Aorta (tissue), 5 donors: ENCODE measurements around the gene TNFRSF19. TPM values are rescaled to one million over a fixed set of nuclear protein-coding genes. Genes with fewer than 3 reads are reported as not detected.

ENCODE experiments used
- ATAC-seq: fragments of 200-7000 bp; cut with Tn5 transposase; one replicate; pipeline ENCODE4 v1.9.1; 2022; ENCODE audit warnings: moderate library complexity; ENCODE audit not compliant: low FRiP score
- DNase-seq, 2 donors: peaks; one replicate each; pipeline ENCODE4 v3.0.0-alpha.2; 2020
- H3K27ac ChIP-seq, 2 donors: one replicate each; pipeline ENCODE4 v1.5.1; 2013; ENCODE audit warnings: low read length in 2 of 2, mild to moderate bottlenecking in 2 of 2, moderate library complexity in 2 of 2, control low read depth in 1 of 2, inconsistent platforms in 1 of 2, low read depth in 1 of 2
- H3K27me3 ChIP-seq, 2 donors: one replicate each; pipeline ENCODE4 v1.6.1; 2013; ENCODE audit warnings: control low read depth in 1 of 2, low read length in 1 of 2, mild to moderate bottlenecking in 1 of 2, moderate library complexity in 1 of 2; ENCODE audit not compliant: insufficient read depth in 2 of 2, control insufficient read depth in 1 of 2
- H3K36me3 ChIP-seq, 2 donors: one replicate each; pipeline ENCODE4 v1.6.1; 2013; ENCODE audit warnings: control low read depth in 1 of 2, low read length in 1 of 2, mild to moderate bottlenecking in 1 of 2; ENCODE audit not compliant: insufficient read depth in 2 of 2, control insufficient read depth in 1 of 2
- H3K4me1 ChIP-seq, 2 donors: one replicate each; pipeline ENCODE4 v1.6.1; 2013; ENCODE audit warnings: low read length in 2 of 2, control low read depth in 1 of 2, mild to moderate bottlenecking in 1 of 2, moderate library complexity in 1 of 2; ENCODE audit not compliant: insufficient read depth in 2 of 2, control insufficient read depth in 1 of 2
- H3K4me3 ChIP-seq, 2 donors: one replicate each; pipeline ENCODE4 v1.5.1; 2013; ENCODE audit warnings: low read length in 2 of 2, control low read depth in 1 of 2, mild to moderate bottlenecking in 1 of 2
- H3K9me3 ChIP-seq: one replicate; pipeline ENCODE4 v1.6.1; 2013; ENCODE audit warnings: mild to moderate bottlenecking, low read length; ENCODE audit not compliant: control insufficient read depth
- WGBS, 2 donors: extraction: QIAGEN DNeasy Blood & Tissue Kit; methylation state at CpG; one replicate each; pipeline ENCODE4 v1.1.7; 2013; 5-methylcytosine and 5-hydroxymethylcytosine counted together
- intact Hi-C, 2 donors: fragments of 100-400 bp; cut with DNase I; formaldehyde crosslinking; loops; one replicate each; pipeline versions ENCODE4 v1.14.2 to v1.15.0; 2022
- polyA plus RNA-seq, 2 donors: library from polyadenylated mRNA; stranded (reverse); fragments of 200-250 nt; gene quantifications; one replicate each; pipeline ENCODE4 v1.2.3, GENCODE V29; 2013
- total RNA-seq, 2 donors: library from RNA; stranded (reverse); fragmentation: NEBNext Ultra II Directional; extraction: Animal tissue kit (Norgen Biotek cat#: 25700); gene quantifications; one replicate each; pipeline ENCODE4 v1.2.1, GENCODE V29; 2021
- donor health status: healthy with polysubstance abuse.
- donor health status: Bipolar disorder and iron deficiency.
- donor health status: DM: no; HTN: no; CAD: no.
- donor health status: DM: no; HTN: no; CAD: no.
- donor health status: DM: yes; HTN: yes; CAD: no.

Gene TNFRSF19
- total and polyA plus RNA-seq, 4 donors = 0.38 to 4.3 (median 1.9) TPM

GRCh38 chr13:23575632-23576031 is 5.4 kb downstream of the TNFRSF19 start:
- no peaks in the 10 kb centered on the region for H3K27me3 ChIP-seq
- 73 to 76% methylated on average over 1 of the region's 1 CpG for WGBS, 2 donors
- H3K27ac ChIP-seq = no peak overlapping the region
- no peaks in the 10 kb centered on the region for H3K4me1 ChIP-seq
- no peak overlapping the region for H3K4me3 ChIP-seq
- intact Hi-C loops = loop anchor here (5.0 to 10.0 kb wide), 3 partner anchors 108 to 299 kb away; no protein-coding TSS in a partner anchor
- ATAC-seq (no peak), DNase-seq (no peak)
- H3K36me3 ChIP-seq = no peaks in the 10 kb centered on the region
- H3K9me3 ChIP-seq = no peaks in the 10 kb centered on the region

- no peaks in the 10 kb centered on the region for H3K27me3 ChIP-seq
- peak; percentile 85 to 89 for DNase-seq
- no peak overlapping the region for H3K27ac ChIP-seq
- peak overlapping the region; percentile 24 to 55 for H3K4me3 ChIP-seq
- 5% methylated on average over 42 of the region's 42 CpGs for WGBS, 2 donors
- no peaks in the 10 kb centered on the region for H3K9me3 ChIP-seq
- no peaks in the 10 kb centered on the region for H3K36me3 ChIP-seq
- no peaks in the 10 kb centered on the region for H3K4me1 ChIP-seq
- intact Hi-C loops = loop anchor here (5.0 to 10.0 kb wide), 3 partner anchors 111 to 296 kb away; no protein-coding TSS in a partner anchor
- peak; percentile 91 for ATAC-seq
Observed at GRCh38 chr13:23578411-23579071, 8.3 kb downstream of the TNFRSF19 start.

- intact Hi-C loops = loop anchor here (5.0 to 10.0 kb wide), 3 partner anchors 112 to 296 kb away; no protein-coding TSS in a partner anchor
- no peaks in the 10 kb centered on the region for H3K4me1 ChIP-seq
- peak; percentile 99 for ATAC-seq
- H3K27me3 ChIP-seq = no peaks in the 10 kb centered on the region
- no peak overlapping the region for H3K27ac ChIP-seq
- no peaks in the 10 kb centered on the region for H3K9me3 ChIP-seq
- no peaks in the 10 kb centered on the region for H3K36me3 ChIP-seq
- H3K4me3 ChIP-seq = peak overlapping the region; percentile 24 to 55
- 1% methylated on average over 54 to 82 of the region's 82 CpGs for WGBS, 2 donors
- peak; percentile 92 to 97 for DNase-seq
Observed at GRCh38 chr13:23579072-23579895, 9.1 kb downstream of the TNFRSF19 start.

GRCh38 chr13:23579896-23580683 is 9.9 kb downstream of the TNFRSF19 start:
- 16 to 18% methylated on average over 22 of the region's 22 CpGs for WGBS, 2 donors
- Histone ChIP-seq H3K4me1 (no peaks in the 10 kb centered on the region), H3K36me3 (no peaks in the 10 kb centered on the region), H3K9me3 (no peaks in the 10 kb centered on the region), H3K27ac (no peak overlapping the region), H3K4me3 (peak overlapping the region; percentile 24 to 55), H3K27me3 (no peaks in the 10 kb centered on the region)
- intact Hi-C loops = loop anchor here (5.0 to 10.0 kb wide), 3 partner anchors 113 to 295 kb away; no protein-coding TSS in a partner anchor
- DNase-seq (no peak), ATAC-seq (no peak)

GRCh38 chr13:23580684-23581060 is 10.5 kb downstream of the TNFRSF19 start:
- WGBS, 2 donors = 84 to 87% methylated on average over 1 of the region's 1 CpG
- no peaks in the 10 kb centered on the region for H3K4me1 ChIP-seq
- H3K27ac ChIP-seq = no peak overlapping the region
- ATAC-seq (no peak), DNase-seq (no peak)
- no peak overlapping the region for H3K4me3 ChIP-seq
- H3K27me3 ChIP-seq = no peaks in the 10 kb centered on the region
- intact Hi-C loops = no loop called here
- H3K9me3 ChIP-seq = no peaks in the 10 kb centered on the region
- H3K36me3 ChIP-seq = no peaks in the 10 kb centered on the region

GRCh38 chr13:23583491-23583890 is 13.3 kb downstream of the TNFRSF19 start:
- Histone ChIP-seq H3K36me3 (no peaks in the 10 kb centered on the region), H3K4me1 (no peaks in the 10 kb centered on the region), H3K27me3 (no peaks in the 10 kb centered on the region), H3K9me3 (no peaks in the 10 kb centered on the region), H3K4me3 (no peak overlapping the region), H3K27ac (no peak overlapping the region)
- no peak for DNase-seq
- ATAC-seq = no peak
- intact Hi-C loops = no loop called here

- ATAC-seq (no peak), DNase-seq (no peak)
- Histone ChIP-seq H3K4me3 (no peak overlapping the region), H3K9me3 (no peaks in the 10 kb centered on the region), H3K27me3 (no peaks in the 10 kb centered on the region), H3K4me1 (no peaks in the 10 kb centered on the region), H3K36me3 (no peaks in the 10 kb centered on the region), H3K27ac (no peak overlapping the region)
- intact Hi-C loops = no loop called here
- WGBS, 2 donors = 61 to 63% methylated on average over 2 of the region's 2 CpGs
Observed at GRCh38 chr13:23584275-23584674, 14.1 kb downstream of the TNFRSF19 start.

GRCh38 chr13:23586336-23586735 is 16.1 kb downstream of the TNFRSF19 start:
- Histone ChIP-seq H3K9me3 (no peaks in the 10 kb centered on the region), H3K36me3 (no peaks in the 10 kb centered on the region), H3K27ac (no peak overlapping the region), H3K27me3 (no peaks in the 10 kb centered on the region), H3K4me1 (no peaks in the 10 kb centered on the region), H3K4me3 (no peak overlapping the region)
- ATAC-seq = no peak
- 92 to 94% methylated on average over 6 of the region's 6 CpGs for WGBS, 2 donors
- intact Hi-C loops = no loop called here
- DNase-seq = no peak
